Mononuclear cell (primary cell): ENCODE data around the gene GJA4. TPM values are rescaled to one million over a fixed set of nuclear protein-coding genes. Genes with fewer than 3 reads are reported as not detected.

Source experiments
- H3K27me3 ChIP-seq: 2 replicates; pipeline ENCODE4 v1.6.0; 2011; ENCODE audit warnings: low read length, control low read depth; ENCODE audit not compliant: insufficient read depth
- H3K4me1 ChIP-seq: 2 replicates; pipeline ENCODE4 v1.5.1; 2011; ENCODE audit warnings: mild to moderate bottlenecking, low read length, control low read depth; ENCODE audit not compliant: insufficient read depth
- H3K4me3 ChIP-seq: 2 replicates; pipeline ENCODE4 v1.5.1; 2011; ENCODE audit warnings: mild to moderate bottlenecking, low read length, moderate library complexity
- H3K9me3 ChIP-seq: 2 replicates; pipeline ENCODE4 v1.5.1; 2011; ENCODE audit warnings: low read depth, mild to moderate bottlenecking, control low read depth, low read length
- total RNA-seq: library from RNA; depleted of rRNA; stranded (reverse); fragments of >200 nt; gene quantifications from one replicate; pipeline ENCODE4 v1.2.3, GENCODE V29; 2012

The GJA4 gene
- total RNA-seq, 1 donor, result 0.10 TPM

- Histone ChIP-seq H3K4me1 (peaks cover 5% of the 10 kb centered on the region), H3K27me3 (peaks cover 41% of the 10 kb centered on the region), H3K4me3 (no peak overlapping the region), H3K9me3 (no peaks in the 10 kb centered on the region)
Observed at GRCh38 chr1:34779005-34779404, 13.8 kb upstream of the GJA4 start.

GRCh38 chr1:34779526-34779925 is 13.3 kb upstream of the GJA4 start:
- H3K27me3 ChIP-seq, result peaks cover 41% of the 10 kb centered on the region
- no peaks in the 10 kb centered on the region for H3K9me3 ChIP-seq
- H3K4me3 ChIP-seq, result no peak overlapping the region
- peaks cover 5% of the 10 kb centered on the region for H3K4me1 ChIP-seq

- H3K9me3 ChIP-seq, result no peaks in the 10 kb centered on the region
- H3K4me3 ChIP-seq, result no peak overlapping the region
- peaks cover 41% of the 10 kb centered on the region for H3K27me3 ChIP-seq
- peaks cover 5% of the 10 kb centered on the region for H3K4me1 ChIP-seq
Observed at GRCh38 chr1:34779962-34780361, 12.8 kb upstream of the GJA4 start.

- Histone ChIP-seq H3K27me3 (peaks cover 41% of the 10 kb centered on the region), H3K4me1 (peaks cover 5% of the 10 kb centered on the region), H3K4me3 (no peak overlapping the region), H3K9me3 (no peaks in the 10 kb centered on the region)
Observed at GRCh38 chr1:34780528-34780927, 12.3 kb upstream of the GJA4 start.

- H3K4me1 ChIP-seq, result peaks cover 5% of the 10 kb centered on the region
- no peak within 1 kb of the TSS for H3K4me3 ChIP-seq
- H3K27me3 ChIP-seq, result peaks cover 41% of the 10 kb centered on the region
Observed at GRCh38 chr1:34781071-34781843, 11.5 kb upstream of the GJA4 start, which contains the start of gene GJB3. Gene GJB3, plus strand, starts transcription at chr1:34781214. Its CDS starts 3,549 bp downstream, at chr1:34784763.

GRCh38 chr1:34781844-34782391 is 10.9 kb upstream of the GJA4 start:
- peaks cover 41% of the 10 kb centered on the region for H3K27me3 ChIP-seq
- H3K9me3 ChIP-seq, result no peaks in the 10 kb centered on the region
- peaks cover 5% of the 10 kb centered on the region for H3K4me1 ChIP-seq
- no peak overlapping the region for H3K4me3 ChIP-seq

More at GRCh38 chr1:34781071-34781843, 11.5 kb upstream of the GJA4 start, which contains the start of gene GJB3:
- no peaks in the 10 kb centered on the region for H3K9me3 ChIP-seq

GRCh38 chr1:34784751-34785221 is 8.0 kb upstream of the GJA4 start:
- no peaks in the 10 kb centered on the region for H3K9me3 ChIP-seq
- H3K27me3 ChIP-seq, result peaks cover 32% of the 10 kb centered on the region
- peaks cover 5% of the 10 kb centered on the region for H3K4me1 ChIP-seq
- no peak overlapping the region for H3K4me3 ChIP-seq

GRCh38 chr1:34785231-34785874 is 7.4 kb upstream of the GJA4 start:
- no peaks in the 10 kb centered on the region for H3K9me3 ChIP-seq
- H3K27me3 ChIP-seq, result peaks cover 26% of the 10 kb centered on the region
- no peak overlapping the region for H3K4me3 ChIP-seq
- H3K4me1 ChIP-seq, result peaks cover 5% of the 10 kb centered on the region

GRCh38 chr1:34785875-34786470 is 6.8 kb upstream of the GJA4 start:
- Histone ChIP-seq H3K9me3 (no peaks in the 10 kb centered on the region), H3K27me3 (peaks cover 22% of the 10 kb centered on the region), H3K4me1 (peaks cover 5% of the 10 kb centered on the region), H3K4me3 (no peak overlapping the region)

- peaks cover 15% of the 10 kb centered on the region for H3K27me3 ChIP-seq
Observed at GRCh38 chr1:34786521-34787325, 6.1 kb upstream of the GJA4 start.

GRCh38 chr1:34787461-34788420 is 5.1 kb upstream of the GJA4 start:
- Histone ChIP-seq H3K4me1 (no peaks in the 10 kb centered on the region), H3K27me3 (peaks cover 13% of the 10 kb centered on the region), H3K9me3 (no peaks in the 10 kb centered on the region), H3K4me3 (no peak overlapping the region)

More at GRCh38 chr1:34786521-34787325, 6.1 kb upstream of the GJA4 start:
- Histone ChIP-seq H3K9me3 (no peaks in the 10 kb centered on the region), H3K4me1 (no peaks in the 10 kb centered on the region), H3K4me3 (no peak overlapping the region)

GRCh38 chr1:34790985-34791384 is 1.8 kb upstream of the GJA4 start:
- no peaks in the 10 kb centered on the region for H3K4me1 ChIP-seq
- no peak overlapping the region for H3K4me3 ChIP-seq
- no peaks in the 10 kb centered on the region for H3K9me3 ChIP-seq
- peaks cover 8% of the 10 kb centered on the region for H3K27me3 ChIP-seq

GRCh38 chr1:34792424-34792823 is 375 bp upstream of the GJA4 start:
- peaks cover 8% of the 10 kb centered on the region for H3K27me3 ChIP-seq
- H3K9me3 ChIP-seq, result no peaks in the 10 kb centered on the region
- no peaks in the 10 kb centered on the region for H3K4me1 ChIP-seq
- H3K4me3 ChIP-seq, result no peak overlapping the region
